Stomach (tissue), 9 donors: ENCODE data around the gene PNLIPRP3. TPM values are rescaled to one million over a fixed set of nuclear protein-coding genes. Genes with fewer than 3 reads are reported as not detected.

ENCODE experiments used
- DNase-seq, 2 donors: peaks; one replicate each; pipeline versions ENCODE4 v3.0.0 to v3.0.0-alpha.2; 2013 to 2019
- H3K27ac ChIP-seq, 5 donors: fragments of 200-600 bp in 4 of 5; sonication (generic) in 4 of 5; one replicate each; pipeline ENCODE4 v1.5.1; 2013 to 2019; ENCODE audit warnings: mild to moderate bottlenecking in 1 of 5, moderate library complexity in 1 of 5
- H3K27me3 ChIP-seq, 3 donors: fragments of 200-600 bp; sonication (generic); one replicate each; pipeline ENCODE4 v1.5.1; 2017 to 2019; ENCODE audit warnings: mixed run types in 1 of 3
- H3K36me3 ChIP-seq, 4 donors: fragments of 200-600 bp; sonication (generic); 1 replicate in 3 of 4; 2 replicates in 1 of 4; pipeline ENCODE4 v1.5.1; 2016 to 2019
- H3K4me1 ChIP-seq, 4 donors: fragments of 200-600 bp; sonication (generic); one replicate each; pipeline ENCODE4 v1.5.1; 2016 to 2019
- H3K4me3 ChIP-seq, 4 donors: fragments of 200-600 bp; sonication (generic) in 3 of 4; one replicate each; pipeline ENCODE4 v1.5.1; 2016 to 2019; ENCODE audit warnings: mild to moderate bottlenecking in 1 of 4
- H3K9me3 ChIP-seq, 4 donors: fragments of 200-600 bp; sonication (generic); one replicate each; pipeline ENCODE4 v1.5.1; 2016 to 2019
- EP300 ChIP-seq: sonication (generic); formaldehyde crosslinking; IDR thresholded peaks from one replicate; pipeline ENCODE4 v1.6.1; 2017; ENCODE audit warnings: antibody characterized with exemption
- POLR2A ChIP-seq, 4 donors: fragments of 450-650 bp; IDR thresholded peaks; one replicate each; pipeline ENCODE4 v1.6.1; 2016; ENCODE audit warnings: antibody characterized with exemption in 4 of 4, control low read depth in 2 of 4, mild to moderate bottlenecking in 1 of 4, moderate library complexity in 1 of 4
- POLR2AphosphoS5 ChIP-seq, 3 donors: sonication (generic); formaldehyde crosslinking; IDR thresholded peaks; one replicate each; pipeline ENCODE4 v1.6.1; 2016; ENCODE audit warnings: antibody characterized with exemption in 3 of 3
- WGBS, 5 donors: extraction: QIAGEN DNeasy Blood & Tissue Kit in 3 of 5; methylation state at CpG; one replicate each; pipeline versions ENCODE4 v1.1.5 to v1.1.7; 2013 to 2018; 5-methylcytosine and 5-hydroxymethylcytosine counted together
- intact Hi-C: fragments of 100-400 bp; cut with DNase I; formaldehyde crosslinking; loops from one replicate; pipeline ENCODE4 v1.15.1; 2023; ENCODE audit warnings: low total_unique reads
- polyA plus RNA-seq, 3 donors: library from polyadenylated mRNA; stranded (reverse); fragments of 200-250 nt; gene quantifications; one replicate each; pipeline ENCODE4 v1.2.3, GENCODE V29; 2013
- total RNA-seq, 5 donors: library from RNA; depleted of rRNA; stranded (reverse); fragments of >200 nt; gene quantifications; one replicate each; pipeline versions ENCODE4 v1.1.0 to v1.2.3, GENCODE V29; 2014 to 2016
- TF ChIP-seq, protein P1 (sequence below), 7 experiments: fragments of 450-650 bp in 4 of 7; fragments of 200-600 bp in 3 of 7; sonication (generic) in 3 of 7; IDR thresholded peaks; one replicate each; pipeline ENCODE4 v1.5.1; 2016 to 2019; ENCODE audit warnings: antibody characterized with exemption in 7 of 7, control low read depth in 2 of 7, mild to moderate bottlenecking in 1 of 7
- donor health status: healthy with polysubstance abuse.
- donor health status: Bipolar disorder and iron deficiency.
- donor health status: healthy.

PNLIPRP3 gene
- total and polyA plus RNA-seq, 8 donors = 0.10 to 1.3 (median 0.46) TPM; not detected in 5

DNA sequence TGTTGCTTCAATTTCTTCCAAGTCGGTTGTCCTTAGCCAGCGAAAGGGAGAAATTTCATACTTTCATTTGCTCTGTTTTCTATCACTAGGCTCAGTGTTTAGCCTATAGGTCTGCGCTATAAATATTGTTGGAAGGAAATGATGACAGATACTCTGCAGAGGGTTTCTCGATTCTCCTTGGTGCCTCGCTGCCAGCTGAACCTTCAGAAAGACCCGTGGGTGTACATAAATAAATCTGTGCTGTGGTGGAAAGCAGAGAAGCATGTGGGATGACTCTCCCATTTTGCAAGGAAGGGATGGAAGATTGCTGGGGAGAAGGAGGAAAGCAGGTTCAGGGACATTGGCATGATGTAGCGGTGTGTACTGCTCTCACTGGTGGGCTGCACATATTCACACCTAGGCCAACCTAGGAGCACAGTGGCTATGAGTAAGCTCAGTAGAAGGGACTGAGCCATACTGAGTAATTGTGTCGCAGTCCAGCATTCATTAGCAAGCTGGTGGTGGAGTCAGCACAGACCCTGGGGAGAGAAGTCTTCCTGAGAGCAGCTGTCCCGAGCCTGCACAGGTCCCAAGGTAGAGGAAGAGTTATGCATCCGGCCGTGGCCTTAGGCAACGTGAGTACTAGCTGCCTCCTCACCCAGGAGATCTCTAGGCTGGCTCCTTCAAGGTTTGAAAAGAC, 50.5 kb downstream of the PNLIPRP3 start:
- H3K4me3 ChIP-seq = no peak overlapping the region
- H3K27me3 ChIP-seq = no peaks in the 10 kb centered on the region
- 63 to 75% (median 72%) methylated on average over 12 of the region's 12 CpGs for WGBS, 5 donors
- no peaks in the 10 kb centered on the region for H3K4me1 ChIP-seq
- no peak for TF ChIP-seq POLR2A (IDR thresholded peaks at IDR 0.05)
- TF ChIP-seq EP300 = no peak
- TF ChIP-seq POLR2AphosphoS5 (IDR thresholded peaks at IDR 0.05) = no peak
- TF ChIP-seq, protein P1, sequence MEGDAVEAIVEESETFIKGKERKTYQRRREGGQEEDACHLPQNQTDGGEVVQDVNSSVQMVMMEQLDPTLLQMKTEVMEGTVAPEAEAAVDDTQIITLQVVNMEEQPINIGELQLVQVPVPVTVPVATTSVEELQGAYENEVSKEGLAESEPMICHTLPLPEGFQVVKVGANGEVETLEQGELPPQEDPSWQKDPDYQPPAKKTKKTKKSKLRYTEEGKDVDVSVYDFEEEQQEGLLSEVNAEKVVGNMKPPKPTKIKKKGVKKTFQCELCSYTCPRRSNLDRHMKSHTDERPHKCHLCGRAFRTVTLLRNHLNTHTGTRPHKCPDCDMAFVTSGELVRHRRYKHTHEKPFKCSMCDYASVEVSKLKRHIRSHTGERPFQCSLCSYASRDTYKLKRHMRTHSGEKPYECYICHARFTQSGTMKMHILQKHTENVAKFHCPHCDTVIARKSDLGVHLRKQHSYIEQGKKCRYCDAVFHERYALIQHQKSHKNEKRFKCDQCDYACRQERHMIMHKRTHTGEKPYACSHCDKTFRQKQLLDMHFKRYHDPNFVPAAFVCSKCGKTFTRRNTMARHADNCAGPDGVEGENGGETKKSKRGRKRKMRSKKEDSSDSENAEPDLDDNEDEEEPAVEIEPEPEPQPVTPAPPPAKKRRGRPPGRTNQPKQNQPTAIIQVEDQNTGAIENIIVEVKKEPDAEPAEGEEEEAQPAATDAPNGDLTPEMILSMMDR (IDR thresholded peaks at IDR 0.05) = no peak
- H3K36me3 ChIP-seq = no peaks in the 10 kb centered on the region
- no peaks in the 10 kb centered on the region for H3K9me3 ChIP-seq
- intact Hi-C loops = no loop called here
- H3K27ac ChIP-seq = no peak overlapping the region
- peak in 1 of 2 donors; percentile 10 for DNase-seq

DNA sequence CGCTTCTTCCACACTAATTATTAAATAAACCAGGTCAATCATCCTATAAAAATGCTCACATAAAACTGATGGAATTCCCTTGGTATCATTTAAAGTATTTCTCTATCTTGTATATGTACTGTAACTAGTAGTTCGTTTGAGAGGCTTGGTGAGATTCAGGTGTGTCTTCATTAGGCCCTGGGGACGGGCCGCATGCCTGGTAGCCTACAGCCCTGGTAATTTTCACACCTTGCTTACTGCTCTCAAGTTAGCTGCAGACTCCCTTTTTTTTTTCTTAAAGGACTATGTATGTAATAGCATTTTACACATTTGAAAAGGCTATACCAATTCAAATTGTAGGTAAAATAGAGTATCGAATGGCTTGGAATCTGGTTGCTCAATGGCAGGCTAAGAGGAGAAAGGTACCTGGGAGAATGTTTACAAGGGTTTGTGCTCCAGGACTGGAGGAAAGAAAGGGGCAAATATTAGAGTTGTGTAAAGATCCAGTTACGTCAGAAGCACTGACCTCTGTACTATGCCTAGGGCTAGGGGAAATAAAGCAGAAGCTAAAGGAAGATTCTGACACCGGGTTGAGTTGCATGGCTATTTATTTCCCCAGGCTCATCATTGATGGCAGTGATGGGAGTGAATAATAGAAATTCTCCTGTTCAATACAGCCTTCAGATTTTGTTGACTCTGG, 59.3 kb downstream of the PNLIPRP3 start:
- DNase-seq = no peak
- WGBS, 5 donors = 70 to 78% (median 73%) methylated on average over 7 of the region's 7 CpGs
- peaks cover 0 to 5% (median 0%) of the 10 kb centered on the region in 3 donors for H3K27me3 ChIP-seq
- TF ChIP-seq, protein P1 (IDR thresholded peaks at IDR 0.05) = no peak
- no peak for TF ChIP-seq POLR2AphosphoS5 (IDR thresholded peaks at IDR 0.05)
- no peak for TF ChIP-seq EP300
- no peak for TF ChIP-seq POLR2A (IDR thresholded peaks at IDR 0.05)
- H3K4me3 ChIP-seq = no peak overlapping the region
- no peaks in the 10 kb centered on the region for H3K36me3 ChIP-seq
- intact Hi-C loops = no loop called here
- H3K4me1 ChIP-seq = no peaks in the 10 kb centered on the region
- no peak overlapping the region for H3K27ac ChIP-seq
- H3K9me3 ChIP-seq = no peaks in the 10 kb centered on the region

DNA sequence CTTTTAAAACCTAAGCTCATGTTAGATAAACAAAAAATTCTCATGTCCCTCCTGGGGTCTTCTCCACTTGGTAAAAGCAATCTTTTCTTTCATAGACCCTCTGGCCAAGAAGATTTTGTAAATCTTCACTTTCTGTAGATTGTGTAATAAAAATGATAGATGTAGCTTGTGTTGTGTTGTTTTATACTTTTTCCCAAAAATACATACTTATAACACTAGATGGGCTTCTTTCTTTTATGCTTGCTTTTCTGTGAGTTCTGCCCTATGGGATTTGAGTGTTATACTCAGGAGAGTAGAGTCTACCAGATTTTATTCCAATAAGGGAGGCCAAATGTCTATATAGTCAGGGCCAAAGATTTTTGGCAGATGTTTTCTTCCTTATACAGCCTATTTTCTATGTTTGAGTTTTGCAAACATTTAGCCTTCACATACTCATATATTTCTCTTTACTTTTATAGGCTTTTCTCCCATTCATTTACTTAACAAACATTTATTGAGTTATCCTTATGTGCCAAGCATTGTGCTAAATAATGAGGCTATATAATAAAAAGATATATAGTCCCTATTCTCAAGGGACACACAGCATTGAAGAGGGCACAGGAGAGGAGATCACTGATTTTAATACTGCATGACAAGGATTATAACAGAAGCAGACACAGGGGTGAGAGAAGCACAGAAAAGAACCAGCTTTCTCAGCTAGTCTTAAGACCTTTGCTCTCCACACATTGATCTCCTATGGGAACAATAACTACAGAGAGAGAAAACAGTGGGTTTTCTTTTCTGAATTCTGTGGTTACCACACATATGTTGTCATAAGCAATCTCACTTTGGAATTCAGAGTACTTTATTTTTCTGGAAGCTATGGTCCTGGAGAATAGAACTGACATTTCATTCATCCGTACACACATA, 60.1 kb downstream of the PNLIPRP3 start:
- Histone ChIP-seq H3K27me3 (peaks cover 0 to 5% (median 0%) of the 10 kb centered on the region in 3 donors), H3K4me1 (no peaks in the 10 kb centered on the region), H3K4me3 (no peak overlapping the region), H3K36me3 (no peaks in the 10 kb centered on the region), H3K9me3 (no peaks in the 10 kb centered on the region), H3K27ac (no peak overlapping the region)
- DNase-seq = peak in 1 of 2 donors; percentile 44
- intact Hi-C loops = no loop called here
- TF ChIP-seq EP300 = no peak
- no peak for TF ChIP-seq POLR2AphosphoS5 (IDR thresholded peaks at IDR 0.05)
- TF ChIP-seq, protein P1 (IDR thresholded peaks at IDR 0.05) = no peak
- no peak for TF ChIP-seq POLR2A (IDR thresholded peaks at IDR 0.05)
- 85 to 97% (median 92%) methylated on average over 1 of the region's 1 CpG for WGBS, 5 donors

DNA sequence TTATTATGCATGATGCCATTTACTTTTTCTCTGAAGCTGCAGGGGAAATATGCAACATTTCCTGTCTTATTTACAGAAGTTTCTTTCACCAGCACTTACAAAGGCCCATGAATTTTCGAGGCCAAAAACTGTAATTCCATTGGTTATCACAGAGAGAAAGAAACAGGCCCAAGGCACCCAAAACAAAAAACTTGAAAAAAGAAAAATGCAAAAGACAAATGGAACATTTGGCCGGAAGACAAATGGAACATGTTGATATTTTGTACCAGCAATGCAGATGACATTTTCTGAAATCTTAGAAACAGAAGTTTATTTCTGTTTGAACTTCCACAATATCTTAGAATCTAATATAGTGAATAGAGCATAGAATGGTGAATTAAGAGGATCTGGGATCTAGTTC, 61.8 kb downstream of the PNLIPRP3 start:
- Histone ChIP-seq H3K36me3 (no peaks in the 10 kb centered on the region), H3K27ac (no peak overlapping the region), H3K4me1 (no peaks in the 10 kb centered on the region), H3K4me3 (no peak overlapping the region), H3K27me3 (peaks cover 0 to 10% (median 0%) of the 10 kb centered on the region in 3 donors), H3K9me3 (no peaks in the 10 kb centered on the region)
- no peak for DNase-seq
- intact Hi-C loops = no loop called here
- 63 to 77% (median 74%) methylated on average over 2 of the region's 2 CpGs for WGBS, 5 donors
- TF ChIP-seq POLR2A (IDR thresholded peaks at IDR 0.05) (no peak), POLR2AphosphoS5 (IDR thresholded peaks at IDR 0.05) (no peak), EP300 (no peak)
- TF ChIP-seq, protein P1 (IDR thresholded peaks at IDR 0.05) = no peak
